Non-pigmented ciliary epithelial cell (primary cell): ENCODE results near the gene PPM1J.

Source experiments
- DNase-seq: peaks from one replicate; pipeline ENCODE4 v3.0.0-alpha.2; 2010; ENCODE audit warnings: low read depth

Gene PPM1J

GRCh38 chr1:112704391-112704933 is 10.7 kb downstream of the PPM1J start:
- no peak for DNase-seq

GRCh38 chr1:112703706-112704105 is 11.4 kb downstream of the PPM1J start:
- DNase-seq, result no peak

- DNase-seq, result no peak
Observed at GRCh38 chr1:112702420-112703261, 12.5 kb downstream of the PPM1J start.

GRCh38 chr1:112702067-112702395 is 13.1 kb downstream of the PPM1J start:
- no peak for DNase-seq

GRCh38 chr1:112701227-112702066 is 13.7 kb downstream of the PPM1J start:
- no peak for DNase-seq

GRCh38 chr1:112700290-112701226 is 14.6 kb downstream of the PPM1J start:
- peak; percentile 92 for DNase-seq

GRCh38 chr1:112699425-112700144 is 15.5 kb downstream of the PPM1J start:
- DNase-seq, result no peak

GRCh38 chr1:112698366-112699310 is 16.5 kb downstream of the PPM1J start:
- no peak for DNase-seq

GRCh38 chr1:112697781-112698201 is 17.3 kb downstream of the PPM1J start:
- DNase-seq, result no peak

- DNase-seq, result no peak
Observed at GRCh38 chr1:112696578-112697314, 18.4 kb downstream of the PPM1J start.

GRCh38 chr1:112695276-112695675 is 19.9 kb downstream of the PPM1J start:
- no peak for DNase-seq

GRCh38 chr1:112694363-112694929 is 20.7 kb downstream of the PPM1J start:
- no peak for DNase-seq

- DNase-seq, result no peak
Observed at GRCh38 chr1:112693821-112694220, 21.3 kb downstream of the PPM1J start.

- no peak for DNase-seq
Observed at GRCh38 chr1:112692681-112693080, 22.5 kb downstream of the PPM1J start.

GRCh38 chr1:112689842-112690237 is 25.3 kb downstream of the PPM1J start:
- no peak for DNase-seq

GRCh38 chr1:112689196-112689841 is 25.8 kb downstream of the PPM1J start:
- no peak for DNase-seq

- no peak for DNase-seq
Observed at GRCh38 chr1:112688781-112689193, 26.3 kb downstream of the PPM1J start.

GRCh38 chr1:112687785-112688496 is 27.2 kb downstream of the PPM1J start:
- DNase-seq, result no peak
